Gastroesophageal sphincter (tissue), 4 donors: ENCODE data around the gene KMT5C. TPM values are rescaled to one million over a fixed set of nuclear protein-coding genes. Genes with fewer than 3 reads are reported as not detected.

ENCODE experiments used
- ATAC-seq: fragments of 150-250 bp; one replicate; pipeline ENCODE4 v1.9.1; 2016; ENCODE audit warnings: mild to moderate bottlenecking, moderate library complexity
- H3K27ac ChIP-seq, 4 donors: fragments of 200-600 bp; sonication (generic) in 3 of 4; 1 replicate in 3 of 4; 2 replicates in 1 of 4; pipeline ENCODE4 v1.5.1; 2016 to 2019
- H3K27me3 ChIP-seq: fragments of 200-600 bp; sonication (generic); one replicate; pipeline ENCODE4 v1.5.1; 2019
- H3K36me3 ChIP-seq, 2 donors: fragments of 200-600 bp; sonication (generic); one replicate each; pipeline ENCODE4 v1.5.1; 2019; ENCODE audit warnings: control low read depth in 1 of 2
- H3K4me1 ChIP-seq, 3 donors: fragments of 200-600 bp; sonication (generic); 1 replicate in 2 of 3; 2 replicates in 1 of 3; pipeline ENCODE4 v1.5.1; 2016 to 2019; ENCODE audit warnings: control low read depth in 2 of 3
- H3K4me3 ChIP-seq, 2 donors: fragments of 200-600 bp; sonication (generic); one replicate each; pipeline ENCODE4 v1.5.1; 2019; ENCODE audit warnings: mild to moderate bottlenecking in 1 of 2, moderate library complexity in 1 of 2
- H3K9me3 ChIP-seq, 3 donors: fragments of 200-600 bp; sonication (generic); one replicate each; pipeline ENCODE4 v1.5.1; 2017 to 2019; ENCODE audit warnings: control low read depth in 2 of 3
- CTCF ChIP-seq, 4 experiments: fragments of 200-600 bp in 2 of 4; fragments of 450-650 bp in 2 of 4; sonication (generic) in 1 of 4; IDR thresholded peaks; one replicate each; pipeline ENCODE4 v1.5.1; 2017 to 2019; ENCODE audit warnings: antibody characterized with exemption in 4 of 4, mild to moderate bottlenecking in 2 of 4, moderate library complexity in 2 of 4
- EP300 ChIP-seq: sonication (generic); formaldehyde crosslinking; IDR thresholded peaks from one replicate; pipeline ENCODE4 v1.6.1; 2017; ENCODE audit warnings: antibody characterized with exemption, mild to moderate bottlenecking
- POLR2A ChIP-seq, 2 donors: fragments of 450-650 bp; IDR thresholded peaks; one replicate each; pipeline ENCODE4 v1.6.1; 2017; ENCODE audit warnings: antibody characterized with exemption in 2 of 2, mild to moderate bottlenecking in 2 of 2, moderate library complexity in 1 of 2
- POLR2AphosphoS5 ChIP-seq: sonication (generic); formaldehyde crosslinking; IDR thresholded peaks from one replicate; pipeline ENCODE4 v1.6.1; 2017; ENCODE audit warnings: antibody characterized with exemption
- WGBS, 2 donors: methylation state at CpG; one replicate each; pipeline ENCODE4 v1.1.5; 2018; ENCODE audit warnings: low coverage in 1 of 2; 5-methylcytosine and 5-hydroxymethylcytosine counted together
- total RNA-seq, 4 donors: library from RNA; depleted of rRNA; stranded (reverse); fragments of >200 nt; gene quantifications; one replicate each; pipeline ENCODE4 v1.1.0, GENCODE V29; 2016

Gene KMT5C
- total RNA-seq, 4 donors from 2014 or later: 3.4 to 11.2 (median 9.2) TPM

GRCh38 chr19:55372316-55373081 lies 32.8 kb downstream of the KMT5C start:
- Histone ChIP-seq H3K27ac (no peak overlapping the region), H3K27me3 (peaks cover 100% of the 10 kb centered on the region), H3K36me3 (no peaks in the 10 kb centered on the region), H3K4me3 (no peak overlapping the region), H3K4me1 (peaks cover 0 to 33% (median 13%) of the 10 kb centered on the region in 3 donors), H3K9me3 (no peaks in the 10 kb centered on the region)
- no peak for ATAC-seq
- TF ChIP-seq POLR2AphosphoS5 (no peak), POLR2A (IDR thresholded peaks at IDR 0.05) (no peak)
- 58% methylated on average over 7 of the region's 24 CpGs; no CpG with 5 or more reads in 1 of the 2 donors for WGBS, 2 donors

DNA sequence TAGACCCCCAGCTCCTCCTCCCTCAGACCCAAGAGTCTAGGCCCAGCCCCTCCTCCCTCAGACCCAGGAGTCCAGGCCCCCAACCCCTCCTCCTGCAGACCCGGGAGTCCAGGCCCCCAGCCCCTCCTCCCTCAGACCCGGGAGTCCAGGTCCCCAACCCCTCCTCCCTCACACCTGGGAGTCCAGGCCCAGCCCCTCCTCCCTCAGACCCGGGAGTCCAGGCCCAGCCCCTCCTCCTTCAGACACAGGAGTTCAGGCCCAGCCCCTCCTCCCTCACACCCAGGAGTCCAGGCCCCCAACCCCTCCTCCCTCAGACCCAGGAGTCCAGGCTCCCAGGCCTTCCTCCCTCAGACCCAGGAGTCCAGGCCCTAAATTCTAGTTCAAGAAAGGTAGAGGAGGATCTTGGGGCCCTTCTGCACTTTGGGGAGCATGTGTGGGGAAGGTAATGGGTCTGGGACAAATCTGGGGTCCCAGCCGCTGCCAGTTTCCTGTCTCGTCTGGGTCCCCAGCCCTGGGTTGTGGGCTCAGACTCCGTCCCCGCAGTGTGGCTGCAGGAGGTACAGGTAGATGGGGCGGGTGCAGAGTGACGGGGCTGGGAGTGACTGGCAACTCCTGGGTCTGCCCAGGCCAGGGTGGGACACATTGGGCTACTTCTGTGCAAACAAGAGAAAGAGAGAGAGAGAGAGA lies 33.8 kb downstream of the KMT5C start:
- H3K27ac ChIP-seq: no peak overlapping the region
- H3K4me1 ChIP-seq: peaks cover 0 to 38% (median 13%) of the 10 kb centered on the region in 3 donors
- TF ChIP-seq CTCF (IDR thresholded peaks at IDR 0.05): no peak
- TF ChIP-seq POLR2A (IDR thresholded peaks at IDR 0.05): no peak
- TF ChIP-seq EP300: no peak
- TF ChIP-seq POLR2AphosphoS5: no peak
- WGBS, 2 donors: no CpG with 5 or more reads among the region's 9 CpGs
- H3K36me3 ChIP-seq: no peaks in the 10 kb centered on the region
- no peak for ATAC-seq
- no peaks in the 10 kb centered on the region for H3K9me3 ChIP-seq
- H3K27me3 ChIP-seq: peaks cover 97% of the 10 kb centered on the region
- no peak overlapping the region for H3K4me3 ChIP-seq

DNA sequence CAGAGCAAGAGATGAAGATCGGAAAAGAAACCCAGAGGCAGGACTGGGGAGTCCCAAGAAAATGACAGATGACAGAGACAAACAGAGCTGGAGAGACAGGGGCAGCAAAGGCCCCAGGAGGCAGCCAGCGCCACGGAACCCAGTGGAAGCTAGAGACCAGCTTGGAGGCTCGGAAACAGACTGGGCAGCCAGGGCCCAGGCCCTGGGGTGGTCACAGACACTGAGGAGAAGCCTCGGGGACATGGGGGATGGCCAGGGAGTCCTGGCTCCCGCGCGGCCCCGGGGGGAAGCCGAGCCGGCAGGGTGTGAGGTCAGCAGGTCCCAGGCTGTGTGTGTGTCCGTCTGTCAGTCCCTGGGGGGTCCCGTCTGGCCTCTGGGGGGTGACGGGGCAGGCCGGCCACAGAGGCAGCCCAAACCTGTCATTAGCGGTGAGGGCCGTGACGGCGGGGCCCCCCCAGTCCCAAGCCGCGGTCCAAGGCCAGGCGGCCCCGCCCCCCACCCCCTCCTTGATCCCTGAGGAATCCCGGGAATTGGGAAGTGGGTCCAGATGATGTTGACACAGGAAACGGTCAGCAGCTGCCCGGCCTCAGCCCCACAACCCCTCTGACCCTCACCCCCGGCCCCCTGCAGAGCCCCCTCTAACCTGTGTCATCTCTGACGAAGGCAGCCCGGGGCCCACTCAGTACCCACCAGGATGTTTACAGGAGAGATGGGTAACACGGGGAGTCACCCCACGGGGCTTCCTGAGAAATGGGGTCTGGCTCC lies 34.5 kb downstream of the KMT5C start:
- H3K4me3 ChIP-seq: no peak overlapping the region

GRCh38 chr19:55376241-55376933 lies 36.7 kb downstream of the KMT5C start, which contains the start of gene TMEM190:
Gene TMEM190 (plus strand): TSS chr19:55376826. CDS start chr19:55376854, 28 bp downstream.
- ATAC-seq: no peak

More for the DNA sequence above, 34.5 kb downstream of the KMT5C start:
- TF ChIP-seq CTCF (IDR thresholded peaks at IDR 0.05) (no peak), POLR2AphosphoS5 (no peak), POLR2A (IDR thresholded peaks at IDR 0.05) (no peak), EP300 (no peak)
- H3K27ac ChIP-seq: no peak overlapping the region
- H3K27me3 ChIP-seq: peaks cover 90% of the 10 kb centered on the region
- WGBS, 2 donors: 67 to 80% methylated on average over 1 to 4 of the region's 31 CpGs
- no peaks in the 10 kb centered on the region for H3K36me3 ChIP-seq
- H3K9me3 ChIP-seq: no peaks in the 10 kb centered on the region
- no peak for ATAC-seq
- peaks cover 0 to 31% (median 11%) of the 10 kb centered on the region in 3 donors for H3K4me1 ChIP-seq

DNA sequence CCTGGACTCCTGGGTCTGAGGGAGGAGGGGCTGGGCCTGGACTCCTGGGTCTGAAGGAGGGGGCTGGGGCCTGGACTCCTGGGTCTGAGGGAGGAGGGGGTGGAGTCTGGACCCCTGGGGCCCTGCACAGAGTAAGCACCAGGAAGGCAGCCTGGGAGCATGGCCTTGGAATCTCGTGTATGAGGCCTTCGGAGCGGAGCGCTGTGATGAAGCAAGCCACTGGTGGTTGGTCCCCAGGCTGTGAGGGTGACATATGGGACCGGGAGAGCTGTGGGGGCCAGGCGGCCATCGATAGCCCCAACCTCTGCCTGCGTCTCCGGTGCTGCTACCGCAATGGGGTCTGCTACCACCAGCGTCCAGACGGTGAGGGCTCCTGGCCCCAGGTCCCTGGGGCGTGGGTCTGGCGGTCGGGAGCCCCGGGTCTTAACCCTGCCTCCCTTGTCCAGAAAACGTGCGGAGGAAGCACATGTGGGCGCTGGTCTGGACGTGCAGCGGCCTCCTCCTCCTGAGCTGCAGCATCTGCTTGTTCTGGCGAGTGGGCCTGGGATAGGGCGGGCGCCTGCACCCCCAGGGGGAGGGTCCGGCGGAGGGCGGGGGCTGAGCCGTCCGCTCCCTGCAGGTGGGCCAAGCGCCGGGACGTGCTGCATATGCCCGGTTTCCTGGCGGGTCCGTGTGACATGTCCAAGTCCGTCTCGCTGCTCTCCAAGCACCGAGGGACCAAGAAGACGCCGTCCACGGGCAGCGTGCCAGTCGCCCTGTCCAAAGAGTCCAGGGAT lies 37.9 kb downstream of the KMT5C start:
- Histone ChIP-seq H3K27me3 (peaks cover 56% of the 10 kb centered on the region), H3K9me3 (no peaks in the 10 kb centered on the region), H3K27ac (no peak overlapping the region), H3K4me1 (peaks cover 0 to 17% (median 3%) of the 10 kb centered on the region in 3 donors), H3K36me3 (no peaks in the 10 kb centered on the region), H3K4me3 (no peak overlapping the region)
- WGBS, 2 donors: 0 to 20% methylated on average over 1 to 2 of the region's 43 CpGs
- no peak for TF ChIP-seq CTCF (IDR thresholded peaks at IDR 0.05)
- no peak for TF ChIP-seq POLR2AphosphoS5
- no peak for TF ChIP-seq EP300
- TF ChIP-seq POLR2A (IDR thresholded peaks at IDR 0.05): no peak
- peak; percentile 20 for ATAC-seq

More at GRCh38 chr19:55376241-55376933, 36.7 kb downstream of the KMT5C start, which contains the start of gene TMEM190:
- Histone ChIP-seq H3K4me3 (no peak within 1 kb of the TSS), H3K27ac (no peak within 1 kb of the TSS), H3K36me3 (no peaks in the 10 kb centered on the region), H3K4me1 (peaks cover 0 to 17% (median 3%) of the 10 kb centered on the region in 3 donors), H3K27me3 (peaks cover 68% of the 10 kb centered on the region), H3K9me3 (no peaks in the 10 kb centered on the region)
- TF ChIP-seq POLR2AphosphoS5 (no peak), EP300 (no peak)
- 60% methylated on average over 1 of the region's 21 CpGs; no CpG with 5 or more reads in 1 of the 2 donors for WGBS, 2 donors
